H7 (cell line): ENCODE measurements around the gene DNM3. TPM values are rescaled to one million over a fixed set of nuclear protein-coding genes. Genes with fewer than 3 reads are reported as not detected.

ENCODE experiments used
- DNase-seq: peaks from one replicate; pipeline ENCODE4 v3.0.0; 2012
- H3K27me3 ChIP-seq: 2 replicates; pipeline ENCODE4 v1.6.0; 2011; ENCODE audit warnings: mild to moderate bottlenecking, low read length; ENCODE audit not compliant: control insufficient read depth, insufficient read depth
- H3K36me3 ChIP-seq: replicated peaks from 2 replicates; pipeline ENCODE4 v1.5.1; 2011; ENCODE audit warnings: low read length; ENCODE audit not compliant: control insufficient read depth, insufficient read depth
- H3K4me3 ChIP-seq: 2 replicates; pipeline ENCODE4 v1.5.1; 2011; ENCODE audit warnings: low read depth, mild to moderate bottlenecking, control low read depth, low read length, moderate library complexity; ENCODE audit not compliant: insufficient read depth
- total RNA-seq: library from RNA; depleted of rRNA; stranded (reverse); fragments of >200 nt; shearing (Covaris generic); gene quantifications from 2 replicates; pipeline ENCODE4 v1.2.3, GENCODE V29; 2014

The DNM3 gene
- total RNA-seq, 1 experiment from 2014 or later, result 0.73 TPM

DNA sequence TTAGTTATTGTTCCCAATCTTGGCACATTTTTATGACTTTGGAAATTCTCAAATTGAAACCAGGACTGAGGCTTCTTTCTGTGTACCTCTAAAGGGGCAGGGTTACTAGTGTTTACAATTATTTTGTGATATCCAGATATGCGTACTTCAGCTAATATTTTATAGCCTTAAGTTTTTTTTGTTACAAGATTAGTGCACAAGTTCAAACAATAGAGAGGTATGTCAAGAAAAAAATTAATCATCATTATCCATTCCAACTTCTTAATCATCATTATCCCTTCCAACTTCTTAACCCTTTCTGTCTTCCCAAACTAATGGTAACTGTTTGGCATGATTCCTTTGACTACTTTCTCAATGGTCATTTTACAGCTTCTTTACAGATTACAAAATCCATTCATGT, 306.2 kb downstream of the DNM3 start:
- H3K36me3 ChIP-seq, result no peaks in the 10 kb centered on the region
- H3K27me3 ChIP-seq, result no peaks in the 10 kb centered on the region
- no peak for DNase-seq
- no peak overlapping the region for H3K4me3 ChIP-seq

- Histone ChIP-seq H3K27me3 (no peaks in the 10 kb centered on the region), H3K4me3 (no peak overlapping the region), H3K36me3 (no peaks in the 10 kb centered on the region)
- DNase-seq, result no peak
Observed at GRCh38 chr1:172148213-172148612, 306.9 kb downstream of the DNM3 start.

DNA sequence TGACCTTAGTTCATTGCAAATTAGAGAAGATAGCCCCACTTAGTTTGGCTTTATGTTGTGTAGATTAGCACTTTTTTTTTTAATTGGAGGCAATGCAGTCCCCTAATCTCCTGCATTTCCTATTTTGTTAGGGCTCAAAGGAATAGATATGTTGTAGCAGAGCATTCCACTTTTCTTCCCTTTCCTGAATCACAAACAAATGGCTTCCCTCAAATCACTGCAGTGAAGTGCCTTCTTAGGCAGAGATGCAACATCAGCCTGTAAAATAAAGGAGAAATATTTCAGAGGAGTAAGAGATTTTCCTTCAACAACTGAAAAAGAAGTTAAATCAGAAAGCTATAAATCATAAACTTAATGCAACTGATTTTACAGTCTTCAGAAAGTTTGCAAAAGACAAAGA, 307.4 kb downstream of the DNM3 start:
- no peak overlapping the region for H3K4me3 ChIP-seq
- no peaks in the 10 kb centered on the region for H3K27me3 ChIP-seq
- H3K36me3 ChIP-seq, result no peaks in the 10 kb centered on the region
- no peak for DNase-seq

DNA sequence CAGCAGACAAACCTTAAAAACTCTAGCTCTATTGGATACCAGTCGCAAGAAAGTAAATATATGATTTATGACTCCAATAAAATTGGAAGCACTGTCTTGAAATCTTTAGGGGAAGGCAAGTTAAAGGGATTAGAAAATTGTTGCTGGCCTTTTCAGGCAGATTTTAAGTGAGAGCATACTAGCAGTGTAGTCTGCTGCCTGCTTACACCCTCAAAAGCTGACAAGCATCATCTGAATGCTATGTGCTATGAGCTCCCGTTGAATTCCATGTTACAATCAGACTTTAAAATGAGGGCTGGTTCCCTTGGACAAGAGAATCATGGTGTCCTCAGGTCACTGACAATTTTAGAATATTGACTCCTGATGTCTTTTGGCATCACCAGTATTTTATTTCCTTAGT, 308.0 kb downstream of the DNM3 start:
- Histone ChIP-seq H3K4me3 (no peak overlapping the region), H3K36me3 (no peaks in the 10 kb centered on the region), H3K27me3 (no peaks in the 10 kb centered on the region)
- DNase-seq, result no peak

- Histone ChIP-seq H3K27me3 (no peaks in the 10 kb centered on the region), H3K36me3 (no peaks in the 10 kb centered on the region), H3K4me3 (no peak overlapping the region)
- DNase-seq, result no peak
Observed at GRCh38 chr1:172154551-172154950, 313.3 kb downstream of the DNM3 start.

DNA sequence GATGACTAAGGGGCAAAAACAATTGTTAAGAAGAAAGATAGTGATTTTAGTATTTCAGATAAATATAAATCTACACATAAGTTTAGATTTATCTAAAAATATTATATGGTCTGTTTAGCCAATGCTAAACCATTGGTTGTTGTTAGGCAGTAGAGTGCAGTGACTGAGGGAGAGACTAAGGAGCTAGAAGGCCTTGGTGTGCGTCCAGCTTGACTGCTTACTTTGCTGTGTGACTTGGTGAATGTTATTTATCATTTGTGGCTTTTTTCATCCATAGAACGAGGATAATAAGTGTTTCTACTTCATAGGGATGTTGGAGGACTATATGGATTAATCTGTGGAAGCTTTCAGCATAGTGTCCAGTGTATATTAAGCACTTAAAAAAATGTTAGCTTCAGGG, 314.5 kb downstream of the DNM3 start:
- no peaks in the 10 kb centered on the region for H3K27me3 ChIP-seq
- no peak for DNase-seq
- no peak overlapping the region for H3K4me3 ChIP-seq
- no peaks in the 10 kb centered on the region for H3K36me3 ChIP-seq

GRCh38 chr1:172162236-172162635, 320.9 kb downstream of the DNM3 start:
- Histone ChIP-seq H3K36me3 (no peaks in the 10 kb centered on the region), H3K4me3 (no peak overlapping the region), H3K27me3 (no peaks in the 10 kb centered on the region)
- DNase-seq, result no peak

DNA sequence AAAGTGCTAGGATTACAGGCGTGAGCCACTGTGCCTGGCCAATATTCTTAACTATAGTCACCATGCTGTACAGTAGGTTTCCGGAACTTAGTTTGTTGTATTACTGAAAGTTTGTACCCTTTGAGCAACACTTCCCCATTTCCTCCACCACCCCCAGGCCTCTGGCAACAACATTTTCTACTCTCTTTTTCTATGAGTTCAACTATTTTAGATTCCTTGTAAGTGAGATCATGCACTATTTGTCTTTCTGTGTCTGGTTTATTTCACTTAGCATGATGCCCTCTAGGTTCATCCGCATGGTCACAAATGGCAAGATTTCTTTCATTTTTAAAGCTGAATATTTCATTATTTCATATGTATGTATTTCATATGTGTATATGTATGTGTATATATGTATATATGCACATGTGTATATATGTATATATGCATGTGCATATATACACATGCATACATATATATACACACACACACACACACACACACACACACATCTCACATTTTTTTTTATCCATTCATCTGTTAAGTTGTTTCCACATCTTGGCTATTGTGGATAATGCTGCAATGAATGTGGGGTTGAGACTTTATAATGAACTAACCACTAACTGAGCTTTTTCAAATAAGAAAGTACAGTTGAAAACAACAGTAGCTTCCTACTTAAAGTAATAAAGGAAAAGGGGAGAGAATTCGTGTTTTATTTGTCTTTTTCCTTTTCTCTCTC, 322.4 kb downstream of the DNM3 start:
- H3K4me3 ChIP-seq, result no peak overlapping the region
- DNase-seq, result no peak

GRCh38 chr1:172165403-172165802, 324.1 kb downstream of the DNM3 start:
- no peaks in the 10 kb centered on the region for H3K27me3 ChIP-seq
- no peak overlapping the region for H3K4me3 ChIP-seq
- H3K36me3 ChIP-seq, result no peaks in the 10 kb centered on the region
- DNase-seq, result no peak

More for the DNA sequence above, 322.4 kb downstream of the DNM3 start:
- no peaks in the 10 kb centered on the region for H3K27me3 ChIP-seq
- H3K36me3 ChIP-seq, result no peaks in the 10 kb centered on the region

- Histone ChIP-seq H3K36me3 (no peaks in the 10 kb centered on the region), H3K4me3 (no peak overlapping the region), H3K27me3 (no peaks in the 10 kb centered on the region)
- no peak for DNase-seq
Observed at GRCh38 chr1:172167796-172168596, 326.7 kb downstream of the DNM3 start.

- Histone ChIP-seq H3K4me3 (no peak overlapping the region), H3K36me3 (no peaks in the 10 kb centered on the region), H3K27me3 (no peaks in the 10 kb centered on the region)
- no peak for DNase-seq
Observed at GRCh38 chr1:172168597-172168872, 327.2 kb downstream of the DNM3 start.

GRCh38 chr1:172169836-172170235, 328.5 kb downstream of the DNM3 start:
- Histone ChIP-seq H3K27me3 (no peaks in the 10 kb centered on the region), H3K36me3 (no peaks in the 10 kb centered on the region), H3K4me3 (no peak overlapping the region)
- no peak for DNase-seq

DNA sequence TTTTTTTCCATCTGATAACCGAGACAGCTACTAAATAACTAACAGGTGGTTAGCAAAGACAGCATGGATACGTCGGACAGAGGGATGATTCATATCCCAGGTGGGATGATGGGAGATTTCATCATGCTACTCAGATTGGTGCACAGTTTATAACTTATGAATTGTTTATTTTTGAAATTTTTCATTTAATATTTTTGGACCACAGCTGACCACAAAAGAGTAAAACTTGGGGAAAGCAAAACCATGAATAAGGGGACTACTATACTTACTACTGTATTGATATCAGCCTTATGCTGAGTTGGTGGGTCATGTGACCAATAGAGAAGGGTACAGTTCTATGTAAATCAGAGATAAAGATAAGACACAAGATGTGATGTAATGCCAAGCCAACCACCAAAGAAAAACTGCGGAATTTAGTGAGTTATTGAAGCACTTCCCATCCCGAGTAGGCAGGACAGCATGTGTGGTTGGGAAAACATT, 331.1 kb downstream of the DNM3 start:
- no peak for DNase-seq
- Histone ChIP-seq H3K36me3 (no peaks in the 10 kb centered on the region), H3K4me3 (no peak overlapping the region), H3K27me3 (no peaks in the 10 kb centered on the region)

DNA sequence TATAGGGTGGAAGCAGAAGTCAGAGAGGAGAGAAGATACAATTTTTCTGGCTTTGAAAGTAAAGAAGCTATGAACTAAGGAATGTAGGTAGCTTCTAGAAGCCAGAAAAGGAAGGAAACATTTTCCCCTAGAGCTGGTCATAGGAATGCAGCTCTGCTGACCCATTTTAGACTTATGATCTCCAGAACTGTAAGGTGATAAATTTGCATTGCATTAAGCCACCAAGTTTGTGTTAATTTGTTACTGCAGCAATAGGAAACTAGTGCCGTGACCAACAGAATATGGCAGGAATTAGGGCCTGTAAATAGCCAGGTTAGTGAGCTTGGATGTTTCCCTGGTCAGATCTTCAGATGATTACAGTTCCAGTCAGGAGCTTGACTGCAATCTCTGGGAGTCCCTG, 334.9 kb downstream of the DNM3 start:
- Histone ChIP-seq H3K4me3 (no peak overlapping the region), H3K36me3 (no peaks in the 10 kb centered on the region), H3K27me3 (no peaks in the 10 kb centered on the region)
- DNase-seq, result no peak

GRCh38 chr1:172177849-172178248, 336.6 kb downstream of the DNM3 start:
- H3K27me3 ChIP-seq, result no peaks in the 10 kb centered on the region

More at GRCh38 chr1:172177849-172178248, 336.6 kb downstream of the DNM3 start:
- H3K4me3 ChIP-seq, result no peak overlapping the region
- no peaks in the 10 kb centered on the region for H3K36me3 ChIP-seq
- DNase-seq, result no peak
